Calu3 (cell line): ENCODE measurements around the gene CLIP2. TPM values are rescaled to one million over a fixed set of nuclear protein-coding genes. Genes with fewer than 3 reads are reported as not detected.

Experiments used
- BruUV-seq: library from RNA; stranded (reverse); fragments of 400-500 nt; replicated peaks from 2 replicates; lab custom pipeline; 2021; lab: Mats Ljungman, UMichigan
- CTCF ChIA-PET: fragments of 300-600 bp; sonication (Branson Sonifier 250); formaldehyde crosslinking; loops from one replicate; lab custom pipeline; 2022; ENCODE audit warnings: antibody characterized with exemption; lab: Charles Lee
- DNase-seq: peaks from one replicate; pipeline ENCODE4 v3.0.0; 2022
- H3K27ac Mint-ChIP-seq: one replicate; pipeline ENCODE4 v1.8.0; 2022; ENCODE audit warnings: mixed read lengths; ENCODE audit not compliant: unreplicated experiment
- H3K27me3 Mint-ChIP-seq: one replicate; pipeline ENCODE4 v1.8.0; 2022; ENCODE audit warnings: mixed read lengths; ENCODE audit not compliant: unreplicated experiment
- H3K36me3 Mint-ChIP-seq: one replicate; pipeline ENCODE4 v1.8.0; 2022; ENCODE audit warnings: mild to moderate bottlenecking, moderate library complexity, mixed read lengths; ENCODE audit not compliant: insufficient read depth, unreplicated experiment
- H3K4me1 Mint-ChIP-seq: one replicate; pipeline ENCODE4 v1.8.0; 2022; ENCODE audit warnings: mild to moderate bottlenecking, low read depth, mixed read lengths; ENCODE audit not compliant: unreplicated experiment
- H3K4me3 Mint-ChIP-seq: one replicate; pipeline ENCODE4 v1.8.0; 2022; ENCODE audit warnings: mild to moderate bottlenecking, low read depth, moderate library complexity, mixed read lengths; ENCODE audit not compliant: unreplicated experiment
- H3K9me3 Mint-ChIP-seq: one replicate; pipeline ENCODE4 v1.8.0; 2022; ENCODE audit warnings: low read depth, mixed read lengths; ENCODE audit not compliant: unreplicated experiment
- CTCF ChIP-seq: fragments of 200-600 bp; IDR thresholded peaks from one replicate; pipeline ENCODE4 v1.8.0; 2022; ENCODE audit warnings: antibody characterized with exemption; ENCODE audit not compliant: unreplicated experiment
- intact Hi-C: fragments of 100-400 bp; cut with micrococcal nuclease; formaldehyde crosslinking; loops from one replicate; pipeline ENCODE4 v1.10.0; 2022; ENCODE audit not compliant: unreplicated experiment
- total RNA-seq: library from RNA; stranded (reverse); gene quantifications from 2 replicates; pipeline ENCODE4 v1.2.3, GENCODE V29; 2022

CLIP2 gene
- total RNA-seq, 1 experiment from 2014 or later, result 22.4 TPM

GRCh38 chr7:74258639-74259038, 30.6 kb upstream of the CLIP2 start:
- no peaks in the 10 kb centered on the region for H3K27me3 Mint-ChIP-seq
- H3K4me3 Mint-ChIP-seq, result no peak overlapping the region
- CTCF ChIA-PET, result no interaction called here
- intact Hi-C loops, result no loop called here
- H3K36me3 Mint-ChIP-seq, result peaks cover 18% of the 10 kb centered on the region
- BruUV-seq, result no TSS peak
- no peaks in the 10 kb centered on the region for H3K9me3 Mint-ChIP-seq
- H3K27ac Mint-ChIP-seq, result no peak overlapping the region
- TF ChIP-seq CTCF, result no peak
- no peak for DNase-seq
- no peaks in the 10 kb centered on the region for H3K4me1 Mint-ChIP-seq

GRCh38 chr7:74262639-74263398, 26.4 kb upstream of the CLIP2 start:
- no peak for DNase-seq
- Mint-ChIP-seq H3K36me3 (no peaks in the 10 kb centered on the region), H3K27me3 (no peaks in the 10 kb centered on the region), H3K9me3 (no peaks in the 10 kb centered on the region), H3K4me3 (no peak overlapping the region), H3K27ac (no peak overlapping the region), H3K4me1 (no peaks in the 10 kb centered on the region)
- no TSS peak for BruUV-seq
- no peak for TF ChIP-seq CTCF
- intact Hi-C loops, result no loop called here
- CTCF ChIA-PET, result no interaction called here

- Mint-ChIP-seq H3K27me3 (no peaks in the 10 kb centered on the region), H3K36me3 (no peaks in the 10 kb centered on the region), H3K4me3 (no peak overlapping the region), H3K9me3 (no peaks in the 10 kb centered on the region), H3K4me1 (no peaks in the 10 kb centered on the region), H3K27ac (no peak overlapping the region)
- TF ChIP-seq CTCF, result no peak
- no TSS peak for BruUV-seq
- intact Hi-C loops, result no loop called here
- CTCF ChIA-PET, result no interaction called here
- no peak for DNase-seq
These were observed 25.6 kb upstream of the CLIP2 start for GRCh38 chr7:74263399-74264120.

- intact Hi-C loops, result no loop called here
- TF ChIP-seq CTCF, result no peak
- no peaks in the 10 kb centered on the region for H3K9me3 Mint-ChIP-seq
- H3K36me3 Mint-ChIP-seq, result no peaks in the 10 kb centered on the region
- H3K27me3 Mint-ChIP-seq, result no peaks in the 10 kb centered on the region
- no TSS peak for BruUV-seq
- no peaks in the 10 kb centered on the region for H3K4me1 Mint-ChIP-seq
- no peak overlapping the region for H3K27ac Mint-ChIP-seq
- CTCF ChIA-PET, result no interaction called here
- DNase-seq, result no peak
- no peak overlapping the region for H3K4me3 Mint-ChIP-seq
These were observed 22.8 kb upstream of the CLIP2 start for GRCh38 chr7:74266191-74266963.
